Thymus (tissue), 11 donors: ENCODE data around the gene DENND2D. TPM values are rescaled to one million over a fixed set of nuclear protein-coding genes. Genes with fewer than 3 reads are reported as not detected.

ENCODE experiments used
- DNase-seq, 9 donors: peaks; one replicate each; pipeline ENCODE4 v3.0.0-alpha.2; 2013; ENCODE audit warnings: low spot score in 9 of 9, low read depth in 6 of 9, missing footprints in 1 of 9
- H3K27ac ChIP-seq, 2 donors: one replicate each; pipeline ENCODE4 v1.5.1; 2013; ENCODE audit warnings: control low read depth in 1 of 2, low read depth in 1 of 2, low read length in 1 of 2, mild to moderate bottlenecking in 1 of 2, moderate library complexity in 1 of 2
- H3K27me3 ChIP-seq, 2 donors: one replicate each; pipeline ENCODE4 v1.5.1; 2013; ENCODE audit warnings: low read length in 1 of 2; ENCODE audit not compliant: control insufficient read depth in 2 of 2, insufficient read depth in 1 of 2
- H3K36me3 ChIP-seq, 2 donors: one replicate each; pipeline ENCODE4 v1.5.1; 2013; ENCODE audit warnings: low read length in 1 of 2, mild to moderate bottlenecking in 1 of 2, moderate library complexity in 1 of 2; ENCODE audit not compliant: control insufficient read depth in 2 of 2, insufficient read depth in 2 of 2
- H3K4me1 ChIP-seq, 2 donors: one replicate each; pipeline ENCODE4 v1.5.1; 2013; ENCODE audit warnings: low read length in 2 of 2; ENCODE audit not compliant: control insufficient read depth in 2 of 2, insufficient read depth in 2 of 2
- H3K4me3 ChIP-seq, 2 donors: one replicate each; pipeline ENCODE4 v1.5.1; 2013; ENCODE audit warnings: low read length in 2 of 2, control low read depth in 1 of 2, mild to moderate bottlenecking in 1 of 2
- H3K9me3 ChIP-seq, 2 donors: one replicate each; pipeline ENCODE4 v1.5.1; 2013; ENCODE audit warnings: low read length in 1 of 2, mild to moderate bottlenecking in 1 of 2; ENCODE audit not compliant: control insufficient read depth in 2 of 2, insufficient read depth in 1 of 2
- WGBS: extraction: QIAGEN DNeasy Blood & Tissue Kit; methylation state at CpG from one replicate; pipeline ENCODE4 v1.1.7; 2013; 5-methylcytosine and 5-hydroxymethylcytosine counted together
- polyA plus RNA-seq: library from polyadenylated mRNA; stranded (reverse); fragments of 200-250 nt; gene quantifications from one replicate; pipeline ENCODE4 v1.2.3, GENCODE V29; 2013
- total RNA-seq: library from RNA; stranded (reverse); fragments of 120-200 nt; gene quantifications from one replicate; pipeline ENCODE4 v1.2.4, GENCODE V29; 2013
- donor health status: healthy.

DENND2D gene
- total and polyA plus RNA-seq, 2 donors, result 106 to 134 TPM

- Histone ChIP-seq H3K4me1 (no peaks in the 10 kb centered on the region), H3K27me3 (no peaks in the 10 kb centered on the region), H3K4me3 (no peak overlapping the region), H3K27ac (no peak overlapping the region), H3K36me3 (peaks cover 6 to 37% of the 10 kb centered on the region in 2 donors), H3K9me3 (no peaks in the 10 kb centered on the region)
- DNase-seq, result no peak
These were observed 26.4 kb downstream of the DENND2D start for GRCh38 chr1:111174070-111174469.

GRCh38 chr1:111172463-111172862 is 28.0 kb downstream of the DENND2D start:
- Histone ChIP-seq H3K4me1 (no peaks in the 10 kb centered on the region), H3K27me3 (no peaks in the 10 kb centered on the region), H3K4me3 (no peak overlapping the region), H3K27ac (no peak overlapping the region), H3K36me3 (peaks cover 8 to 47% of the 10 kb centered on the region in 2 donors), H3K9me3 (no peaks in the 10 kb centered on the region)
- no peak for DNase-seq

- H3K27ac ChIP-seq, result no peak overlapping the region
- no peak for DNase-seq
- WGBS, result 94% methylated on average over 2 of the region's 2 CpGs
- H3K27me3 ChIP-seq, result no peaks in the 10 kb centered on the region
- H3K4me3 ChIP-seq, result no peak overlapping the region
- peaks cover 13 to 36% of the 10 kb centered on the region in 2 donors for H3K36me3 ChIP-seq
- no peaks in the 10 kb centered on the region for H3K4me1 ChIP-seq
- H3K9me3 ChIP-seq, result no peaks in the 10 kb centered on the region
These were observed 36.3 kb downstream of the DENND2D start for GRCh38 chr1:111164151-111164550.

DNA sequence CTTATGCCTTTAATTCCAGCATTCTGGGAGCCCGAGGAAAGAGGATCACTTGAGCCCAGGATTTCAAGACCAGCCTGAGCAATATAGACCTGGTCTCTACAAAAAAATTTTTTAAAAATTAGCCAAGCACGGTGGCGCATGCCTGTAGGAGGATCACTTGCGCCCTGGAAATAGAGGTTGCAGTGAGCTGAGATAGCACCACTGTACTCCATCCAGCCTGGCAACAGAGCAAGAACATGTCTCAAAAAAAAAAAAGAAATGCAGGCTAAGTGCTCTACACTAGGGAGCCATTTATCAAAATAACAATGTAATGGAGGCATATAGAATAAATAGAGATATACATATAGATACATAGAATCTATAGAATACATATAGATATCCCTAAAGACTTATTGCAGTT is 37.1 kb downstream of the DENND2D start:
- no peak for DNase-seq
- no peak overlapping the region for H3K4me3 ChIP-seq
- H3K36me3 ChIP-seq, result peaks cover 13 to 32% of the 10 kb centered on the region in 2 donors
- no peaks in the 10 kb centered on the region for H3K27me3 ChIP-seq
- no peak overlapping the region for H3K27ac ChIP-seq
- no peaks in the 10 kb centered on the region for H3K4me1 ChIP-seq
- H3K9me3 ChIP-seq, result no peaks in the 10 kb centered on the region
- 98% methylated on average over 4 of the region's 4 CpGs for WGBS

GRCh38 chr1:111162488-111162880 is 38.0 kb downstream of the DENND2D start:
- H3K4me3 ChIP-seq, result no peak overlapping the region
- DNase-seq, result no peak
- H3K27me3 ChIP-seq, result no peaks in the 10 kb centered on the region
- H3K27ac ChIP-seq, result no peak overlapping the region
- WGBS, result 96% methylated on average over 2 of the region's 2 CpGs
- no peaks in the 10 kb centered on the region for H3K9me3 ChIP-seq
- H3K4me1 ChIP-seq, result no peaks in the 10 kb centered on the region
- peaks cover 11 to 26% of the 10 kb centered on the region in 2 donors for H3K36me3 ChIP-seq

- H3K27ac ChIP-seq, result no peak overlapping the region
- WGBS, result 90% methylated on average over 1 of the region's 1 CpG
- no peaks in the 10 kb centered on the region for H3K9me3 ChIP-seq
- H3K4me1 ChIP-seq, result no peaks in the 10 kb centered on the region
- peaks cover 11 to 30% of the 10 kb centered on the region in 2 donors for H3K36me3 ChIP-seq
- no peaks in the 10 kb centered on the region for H3K27me3 ChIP-seq
- H3K4me3 ChIP-seq, result no peak overlapping the region
- no peak for DNase-seq
These were observed 38.5 kb downstream of the DENND2D start for GRCh38 chr1:111161843-111162487.

DNA sequence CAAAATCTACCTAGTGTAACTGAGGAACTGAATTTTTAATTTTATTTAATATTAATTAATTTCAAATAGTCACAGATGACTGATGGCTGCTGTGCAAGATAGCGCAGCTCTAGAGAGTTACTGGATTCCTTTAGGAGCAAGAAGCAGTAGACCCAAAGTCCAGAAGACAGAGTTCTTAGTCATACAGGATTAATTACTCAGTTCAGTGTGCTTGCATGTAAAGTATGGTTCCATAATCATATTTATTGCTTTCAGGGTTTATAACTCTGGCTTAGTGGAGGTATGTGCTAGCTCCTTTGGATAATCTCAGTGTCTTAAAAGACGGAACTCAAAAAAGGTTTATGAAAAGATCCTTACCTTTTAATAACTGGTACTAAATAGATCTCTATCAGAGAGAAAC is 43.0 kb downstream of the DENND2D start:
- 99% methylated on average over 2 of the region's 2 CpGs for WGBS
- no peaks in the 10 kb centered on the region for H3K27me3 ChIP-seq
- no peak overlapping the region for H3K4me3 ChIP-seq
- no peaks in the 10 kb centered on the region for H3K9me3 ChIP-seq
- DNase-seq, result no peak
- no peaks in the 10 kb centered on the region for H3K4me1 ChIP-seq
- H3K36me3 ChIP-seq, result peaks cover 8 to 40% of the 10 kb centered on the region in 2 donors
- no peak overlapping the region for H3K27ac ChIP-seq

DNA sequence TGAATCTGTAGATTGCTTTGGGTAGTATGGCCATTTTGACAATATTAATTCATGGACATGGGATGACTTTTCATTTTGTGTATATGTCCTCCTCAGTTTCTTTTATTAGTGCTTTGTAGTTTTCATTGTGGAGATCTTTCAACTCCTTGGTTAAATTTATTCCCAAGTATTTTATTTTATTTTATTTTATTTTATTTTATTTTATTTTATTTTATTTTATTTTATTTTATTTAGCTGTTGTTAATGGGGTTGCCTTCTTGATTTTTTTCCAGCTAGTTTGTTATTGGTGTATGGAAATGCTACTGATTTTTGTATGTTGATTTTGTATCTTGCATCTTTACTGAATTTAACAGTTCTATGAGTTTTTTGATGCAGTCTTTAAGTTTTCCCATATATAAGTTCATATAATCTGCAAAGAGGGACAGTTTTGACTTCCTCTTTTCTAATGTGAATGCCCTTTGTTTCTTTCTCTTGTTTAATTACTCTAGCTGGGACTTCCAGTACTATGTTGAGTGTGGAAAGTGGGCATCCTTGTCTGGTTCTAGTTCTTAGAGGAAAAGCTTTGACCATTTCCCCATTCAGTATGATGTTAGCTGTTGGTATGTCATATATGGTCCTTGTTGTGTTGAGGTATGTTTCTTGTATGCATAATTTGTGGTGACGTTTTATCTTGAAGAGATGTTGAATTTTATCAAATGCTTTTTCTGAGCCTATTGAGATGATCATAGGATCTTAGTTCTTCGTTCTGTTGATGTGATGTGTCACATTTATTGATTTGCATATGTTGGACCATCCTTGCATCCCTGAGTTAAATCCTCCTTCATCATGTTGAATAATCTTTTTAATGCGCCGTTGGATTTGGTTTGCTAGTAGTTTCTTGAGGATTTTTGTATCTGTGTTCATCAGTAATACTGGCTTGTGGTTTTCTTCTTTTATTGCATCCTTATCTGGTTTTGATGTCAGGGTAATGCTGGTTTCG is 46.1 kb downstream of the DENND2D start:
- no peaks in the 10 kb centered on the region for H3K27me3 ChIP-seq
- H3K9me3 ChIP-seq, result no peaks in the 10 kb centered on the region
- no peak for DNase-seq
- no peak overlapping the region for H3K4me3 ChIP-seq
- 97% methylated on average over 5 of the region's 5 CpGs for WGBS
- no peak overlapping the region for H3K27ac ChIP-seq
- H3K4me1 ChIP-seq, result no peaks in the 10 kb centered on the region
- H3K36me3 ChIP-seq, result peaks cover 10 to 49% of the 10 kb centered on the region in 2 donors

DNA sequence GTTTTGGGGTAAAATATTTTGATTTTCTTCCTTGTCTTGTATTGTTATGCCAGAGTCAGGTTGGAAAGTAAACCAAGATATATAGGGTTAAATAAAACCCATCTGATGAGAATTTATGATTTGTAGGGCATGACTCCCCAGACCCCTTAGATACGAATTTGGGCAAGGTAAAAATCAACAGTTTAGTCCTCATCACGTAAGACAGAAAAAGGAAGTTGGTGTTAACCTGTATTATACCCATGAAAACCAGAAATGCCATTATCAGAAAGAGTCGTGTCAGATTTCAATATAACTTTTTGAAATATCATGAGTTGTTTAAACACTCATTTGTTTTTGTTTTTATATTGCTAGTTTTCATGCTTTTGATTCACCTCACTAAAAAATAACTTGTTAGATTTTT is 48.6 kb downstream of the DENND2D start:
- H3K9me3 ChIP-seq, result no peaks in the 10 kb centered on the region
- no peak overlapping the region for H3K4me3 ChIP-seq
- DNase-seq, result no peak
- no peaks in the 10 kb centered on the region for H3K4me1 ChIP-seq
- peaks cover 12 to 64% of the 10 kb centered on the region in 2 donors for H3K36me3 ChIP-seq
- 35% methylated on average over 3 of the region's 3 CpGs for WGBS
- no peaks in the 10 kb centered on the region for H3K27me3 ChIP-seq
- H3K27ac ChIP-seq, result no peak overlapping the region
